HEK293 (cell line): ENCODE results near the gene PAEP.

ENCODE experiments used
- CTCF ChIA-PET: fragments of 350-600 bp; formaldehyde crosslinking; extraction: SDS; loops from one replicate; lab custom pipeline; 2021; ENCODE audit warnings: antibody characterized with exemption; lab: Yijun Ruan, JAX
- POLR2A ChIA-PET: fragments of 300-600 bp; formaldehyde crosslinking; extraction: SDS; loops from one replicate; lab custom pipeline; 2020; ENCODE audit warnings: antibody characterized with exemption, inconsistent platforms; lab: Yijun Ruan, JAX
- H3K27ac ChIP-seq: fragments of 200-500 bp; sonication (Bioruptor generic); 2 replicates; pipeline ENCODE4 v1.5.1; 2014; ENCODE audit warnings: low read depth, low read length, control low read depth, inconsistent platforms; ENCODE audit errors: extremely low read depth
- H3K36me3 ChIP-seq, 2 experiments: fragments of 200-500 bp in 1 of 2; sonication (Bioruptor generic) in 1 of 2; 1 replicate in 1 of 2; 2 replicates in 1 of 2; pipeline ENCODE4 v1.5.1; 2014 to 2017; ENCODE audit warnings: inconsistent platforms in 2 of 2, low read length in 2 of 2; ENCODE audit not compliant: control insufficient read depth in 2 of 2, insufficient read depth in 1 of 2
- H3K4me1 ChIP-seq: fragments of 200-500 bp; sonication (Bioruptor generic); 2 replicates; pipeline ENCODE4 v1.5.1; 2014; ENCODE audit warnings: mild to moderate bottlenecking, low read length, inconsistent platforms; ENCODE audit not compliant: control insufficient read depth, insufficient read depth
- H3K4me3 ChIP-seq: 2 replicates; pipeline ENCODE4 v1.5.1; 2011; ENCODE audit warnings: low read depth, mild to moderate bottlenecking, control low read depth, low read length, moderate library complexity
- H3K9me3 ChIP-seq: fragments of 200-500 bp; sonication (Bioruptor generic); 2 replicates; pipeline ENCODE4 v1.5.1; 2014; ENCODE audit warnings: low read depth, low read length, inconsistent platforms; ENCODE audit not compliant: control insufficient read depth, insufficient read depth
- BCL11B ChIP-seq: fragments of 450-650 bp; formaldehyde crosslinking; IDR thresholded peaks from 2 replicates; pipeline ENCODE4 v1.5.1; 2016; ENCODE audit warnings: low read depth, missing biosample characterization, missing genetic modification characterization
- EGR2 ChIP-seq: fragments of 450-650 bp; formaldehyde crosslinking; IDR thresholded peaks from 2 replicates; pipeline ENCODE4 v1.5.1; 2016; ENCODE audit warnings: low read depth, missing biosample characterization, missing genetic modification characterization
- GLIS2 ChIP-seq: fragments of 450-650 bp; formaldehyde crosslinking; IDR thresholded peaks from 2 replicates; pipeline ENCODE4 v1.5.1; 2016; ENCODE audit warnings: missing biosample characterization, missing genetic modification characterization
- KLF1 ChIP-seq: fragments of 450-650 bp; formaldehyde crosslinking; IDR thresholded peaks from 2 replicates; pipeline ENCODE4 v1.5.1; 2016; ENCODE audit warnings: missing biosample characterization, missing genetic modification characterization
- PATZ1 ChIP-seq: fragments of 450-650 bp; formaldehyde crosslinking; IDR thresholded peaks from 2 replicates; pipeline ENCODE4 v1.5.1; 2016; ENCODE audit warnings: missing biosample characterization, missing genetic modification characterization
- REPIN1 ChIP-seq: fragments of 450-650 bp; formaldehyde crosslinking; IDR thresholded peaks from 2 replicates; pipeline ENCODE4 v1.5.1; 2017; ENCODE audit warnings: missing biosample characterization, missing genetic modification characterization, low read depth
- SCRT2 ChIP-seq: fragments of 450-650 bp; formaldehyde crosslinking; IDR thresholded peaks from 2 replicates; pipeline ENCODE4 v1.5.1; 2016; ENCODE audit warnings: missing biosample characterization, missing genetic modification characterization
- YY1 ChIP-seq: fragments of 450-650 bp; formaldehyde crosslinking; IDR thresholded peaks from 2 replicates; pipeline ENCODE4 v1.5.1; 2018; ENCODE audit warnings: missing biosample characterization, missing genetic modification characterization
- YY2 ChIP-seq: fragments of 450-650 bp; formaldehyde crosslinking; IDR thresholded peaks from 2 replicates; pipeline ENCODE4 v1.5.1; 2016; ENCODE audit warnings: missing biosample characterization, missing genetic modification characterization
- ZBTB48 ChIP-seq: fragments of 450-650 bp; formaldehyde crosslinking; IDR thresholded peaks from 2 replicates; pipeline ENCODE4 v1.5.1; 2016; ENCODE audit warnings: missing biosample characterization, missing genetic modification characterization
- ZFHX2 ChIP-seq: fragments of 450-650 bp; formaldehyde crosslinking; conservative IDR thresholded peaks from 2 replicates; pipeline ENCODE4 v1.5.1; 2016; ENCODE audit warnings: missing biosample characterization, missing genetic modification characterization
- ZNF18 ChIP-seq: fragments of 450-650 bp; formaldehyde crosslinking; IDR thresholded peaks from 2 replicates; pipeline ENCODE4 v1.5.1; 2016; ENCODE audit warnings: missing biosample characterization, missing genetic modification characterization
- ZNF19 ChIP-seq: fragments of 450-650 bp; formaldehyde crosslinking; IDR thresholded peaks from 2 replicates; pipeline ENCODE4; 2016; ENCODE audit warnings: missing biosample characterization, missing genetic modification characterization, low read depth
- ZNF211 ChIP-seq: fragments of 450-650 bp; formaldehyde crosslinking; IDR thresholded peaks from 2 replicates; pipeline ENCODE4 v1.5.1; 2016; ENCODE audit warnings: low read depth, missing biosample characterization, missing genetic modification characterization
- ZNF24 ChIP-seq: fragments of 450-650 bp; formaldehyde crosslinking; IDR thresholded peaks from 2 replicates; pipeline ENCODE4 v1.5.1; 2016; ENCODE audit warnings: missing biosample characterization, missing genetic modification characterization
- ZNF248 ChIP-seq: fragments of 450-650 bp; formaldehyde crosslinking; IDR thresholded peaks from 2 replicates; pipeline ENCODE4 v1.5.1; 2017; ENCODE audit warnings: missing biosample characterization, missing genetic modification characterization
- ZNF266 ChIP-seq: fragments of 450-650 bp; formaldehyde crosslinking; IDR thresholded peaks from 2 replicates; pipeline ENCODE4 v1.5.1; 2016; ENCODE audit warnings: missing biosample characterization, missing genetic modification characterization, low read depth
- ZNF354C ChIP-seq: fragments of 450-650 bp; formaldehyde crosslinking; IDR thresholded peaks from 2 replicates; pipeline ENCODE4 v1.5.1; 2016; ENCODE audit warnings: missing biosample characterization, missing genetic modification characterization, low read depth, borderline replicate concordance
- ZNF391 ChIP-seq: fragments of 450-650 bp; formaldehyde crosslinking; IDR thresholded peaks from 2 replicates; pipeline ENCODE4 v1.5.1; 2016; ENCODE audit warnings: low read depth, missing biosample characterization, missing genetic modification characterization, borderline replicate concordance
- ZNF473 ChIP-seq: fragments of 450-650 bp; formaldehyde crosslinking; IDR thresholded peaks from 2 replicates; pipeline ENCODE4 v1.5.1; 2017; ENCODE audit warnings: missing biosample characterization, missing genetic modification characterization
- ZNF501 ChIP-seq: fragments of 450-650 bp; formaldehyde crosslinking; IDR thresholded peaks from 2 replicates; pipeline ENCODE4 v1.5.1; 2016; ENCODE audit warnings: missing biosample characterization, missing genetic modification characterization
- ZNF510 ChIP-seq: fragments of 450-650 bp; formaldehyde crosslinking; IDR thresholded peaks from 2 replicates; pipeline ENCODE4 v1.5.1; 2018; ENCODE audit warnings: mild to moderate bottlenecking, missing genetic modification characterization, missing biosample characterization; ENCODE audit not compliant: insufficient replicate concordance
- ZNF585B ChIP-seq: fragments of 450-650 bp; formaldehyde crosslinking; IDR thresholded peaks from 2 replicates; pipeline ENCODE4 v1.5.1; 2016; ENCODE audit warnings: missing biosample characterization, missing genetic modification characterization
- ZNF621 ChIP-seq: fragments of 450-650 bp; formaldehyde crosslinking; IDR thresholded peaks from 2 replicates; pipeline ENCODE4 v1.5.1; 2017; ENCODE audit warnings: missing biosample characterization, missing genetic modification characterization
- ZNF664 ChIP-seq: fragments of 450-650 bp; formaldehyde crosslinking; IDR thresholded peaks from 2 replicates; pipeline ENCODE4 v1.5.1; 2016; ENCODE audit warnings: missing biosample characterization, missing genetic modification characterization
- ZNF670 ChIP-seq: fragments of 450-650 bp; formaldehyde crosslinking; IDR thresholded peaks from 2 replicates; pipeline ENCODE4 v1.5.1; 2016; ENCODE audit warnings: missing biosample characterization, missing genetic modification characterization, low read depth
- ZNF677 ChIP-seq: fragments of 450-650 bp; IDR thresholded peaks from 2 replicates; pipeline ENCODE4 v1.5.0; 2018; ENCODE audit warnings: missing biosample characterization, mild to moderate bottlenecking, missing genetic modification characterization, moderate library complexity
- ZNF768 ChIP-seq: fragments of 450-650 bp; formaldehyde crosslinking; IDR thresholded peaks from 2 replicates; pipeline ENCODE4 v1.5.1; 2018; ENCODE audit warnings: missing biosample characterization, mild to moderate bottlenecking, missing genetic modification characterization
- ZNF785 ChIP-seq: fragments of 450-650 bp; formaldehyde crosslinking; IDR thresholded peaks from 2 replicates; pipeline ENCODE4 v1.5.1; 2016; ENCODE audit warnings: missing biosample characterization, missing genetic modification characterization
- ZSCAN4 ChIP-seq: fragments of 450-650 bp; formaldehyde crosslinking; IDR thresholded peaks from 2 replicates; pipeline ENCODE4 v1.5.1; 2017; ENCODE audit warnings: missing biosample characterization, missing genetic modification characterization
- TF ChIP-seq, protein P1 (sequence below): fragments of 450-650 bp; formaldehyde crosslinking; IDR thresholded peaks from 2 replicates; pipeline ENCODE4 v1.5.1; 2017; ENCODE audit warnings: missing biosample characterization, missing genetic modification characterization

Gene PAEP

GRCh38 chr9:135552698-135553171 is 8.8 kb upstream of the PAEP start:
- ChIA-PET CTCF (interaction anchor here (0.6 kb wide), 2 partner anchors 13 to 289 kb away, joined by 4 read pairs; no protein-coding TSS in a partner anchor), POLR2A (no interaction called here)

DNA sequence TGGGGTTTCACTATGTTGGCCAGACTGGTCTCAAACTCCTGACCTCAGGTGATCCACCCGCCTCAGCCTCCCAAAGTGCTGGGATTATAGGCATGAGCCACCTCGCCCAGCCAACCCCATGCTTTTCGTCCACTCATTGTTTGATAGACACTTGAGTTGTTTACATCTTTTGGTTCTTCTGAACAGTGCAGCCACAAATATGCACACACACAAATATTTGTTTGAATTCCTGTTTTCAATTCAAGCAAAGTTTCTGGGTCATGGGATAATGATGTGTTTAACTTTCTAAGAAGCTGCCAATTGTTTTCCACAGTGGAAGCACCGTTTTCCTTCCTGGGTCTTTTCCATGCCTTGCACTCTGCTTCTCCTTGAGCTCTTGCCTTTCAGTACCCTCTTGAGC is 6.8 kb upstream of the PAEP start:
- CTCF ChIA-PET: interaction anchor here (0.6 kb wide), 1 partner anchor 24 kb away, joined by 4 read pairs; no protein-coding TSS in a partner anchor

More at GRCh38 chr9:135552698-135553171, 8.8 kb upstream of the PAEP start:
- no peak overlapping the region for H3K4me3 ChIP-seq
- TF ChIP-seq ZNF768 (no peak), ZFHX2 (tag by site-specific recombination) (peak; percentile 75), EGR2 (tag by site-specific recombination) (peak; percentile 63; the same call in 1 of the 2 replicates), KLF1 (peak; percentile 57; the same call in 1 of the 2 replicates)
- TF ChIP-seq, all 188 proteins: peak for 3
- H3K9me3 ChIP-seq: no peaks in the 10 kb centered on the region
- no peak overlapping the region for H3K27ac ChIP-seq
- H3K4me1 ChIP-seq: no peaks in the 10 kb centered on the region
- H3K36me3 ChIP-seq: no peaks in the 10 kb centered on the region

GRCh38 chr9:135555203-135555602 is 6.4 kb upstream of the PAEP start:
- Histone ChIP-seq H3K4me3 (no peak overlapping the region), H3K9me3 (no peaks in the 10 kb centered on the region), H3K4me1 (no peaks in the 10 kb centered on the region), H3K27ac (no peak overlapping the region), H3K36me3 (no peaks in the 10 kb centered on the region)
- ChIA-PET CTCF (interaction anchor here (0.6 kb wide), 1 partner anchor 25 kb away, joined by 4 read pairs; no protein-coding TSS in a partner anchor), POLR2A (no interaction called here)
- TF ChIP-seq ZNF24: no peak
- no peak for TF ChIP-seq ZNF19
- TF ChIP-seq ZNF248 (tag by site-specific recombination): no peak
- no peak for TF ChIP-seq YY2 (tag by site-specific recombination)
- no peak for TF ChIP-seq PATZ1
- TF ChIP-seq ZNF670: no peak
- TF ChIP-seq ZNF664 (tag by site-specific recombination): no peak
- no peak for TF ChIP-seq ZNF211 (tag by site-specific recombination)
- TF ChIP-seq ZBTB48 (tag by site-specific recombination): no peak
- TF ChIP-seq BCL11B (tag by site-specific recombination): no peak

More for the DNA sequence above, 6.8 kb upstream of the PAEP start:
- Histone ChIP-seq H3K27ac (no peak overlapping the region), H3K4me1 (no peaks in the 10 kb centered on the region), H3K9me3 (no peaks in the 10 kb centered on the region), H3K36me3 (no peaks in the 10 kb centered on the region), H3K4me3 (no peak overlapping the region)
- no peak for TF ChIP-seq REPIN1
- TF ChIP-seq ZNF501: no peak
- TF ChIP-seq ZNF18 (tag by site-specific recombination): no peak
- TF ChIP-seq SCRT2 (tag by site-specific recombination): no peak
- TF ChIP-seq, protein P1, sequence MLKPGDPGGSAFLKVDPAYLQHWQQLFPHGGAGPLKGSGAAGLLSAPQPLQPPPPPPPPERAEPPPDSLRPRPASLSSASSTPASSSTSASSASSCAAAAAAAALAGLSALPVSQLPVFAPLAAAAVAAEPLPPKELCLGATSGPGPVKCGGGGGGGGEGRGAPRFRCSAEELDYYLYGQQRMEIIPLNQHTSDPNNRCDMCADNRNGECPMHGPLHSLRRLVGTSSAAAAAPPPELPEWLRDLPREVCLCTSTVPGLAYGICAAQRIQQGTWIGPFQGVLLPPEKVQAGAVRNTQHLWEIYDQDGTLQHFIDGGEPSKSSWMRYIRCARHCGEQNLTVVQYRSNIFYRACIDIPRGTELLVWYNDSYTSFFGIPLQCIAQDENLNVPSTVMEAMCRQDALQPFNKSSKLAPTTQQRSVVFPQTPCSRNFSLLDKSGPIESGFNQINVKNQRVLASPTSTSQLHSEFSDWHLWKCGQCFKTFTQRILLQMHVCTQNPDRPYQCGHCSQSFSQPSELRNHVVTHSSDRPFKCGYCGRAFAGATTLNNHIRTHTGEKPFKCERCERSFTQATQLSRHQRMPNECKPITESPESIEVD (tag by site-specific recombination): no peak
- no peak for TF ChIP-seq YY1 (tag by site-specific recombination)
- no peak for TF ChIP-seq ZNF354C (tag by site-specific recombination)
- no peak for TF ChIP-seq GLIS2
- TF ChIP-seq ZNF621: no peak
- no peak for TF ChIP-seq YY2 (tag by site-specific recombination)
- TF ChIP-seq ZNF391: no peak
- no peak for TF ChIP-seq ZNF473 (tag by site-specific recombination)
- no peak for TF ChIP-seq ZNF510
- no peak for TF ChIP-seq ZNF677 (tag by site-specific recombination)
- TF ChIP-seq ZNF585B (tag by site-specific recombination): no peak
- TF ChIP-seq ZNF785 (tag by site-specific recombination): no peak
- TF ChIP-seq ZNF266 (tag by site-specific recombination): no peak
- no peak for TF ChIP-seq ZSCAN4 (tag by site-specific recombination)
- POLR2A ChIA-PET: no interaction called here
